ENCODE measurements around the gene MLC1. TPM values are rescaled to one million over a fixed set of nuclear protein-coding genes. Genes with fewer than 3 reads are reported as not detected.

The MLC1 gene
- total and polyA plus RNA-seq, 10 of the 15 experiments (the other 5 are each of a cell fraction or from before 2014, with no cell fraction given) = 0.03 to 0.15 (median 0.07) TPM; not detected in 7

- no peaks in the 10 kb centered on the region for H3K79me2 ChIP-seq (ENCODE audit: control insufficient read depth, insufficient read depth, low read length)
- H4K20me1 ChIP-seq (ENCODE audit: control insufficient read depth, insufficient read depth) = no peaks in the 10 kb centered on the region
- in situ Hi-C loops (cut with MboI) = no loop called here
- WGBS (ENCODE audit: insufficient coverage, insufficient replicate concordance, low lambda C conversion rate, missing lambda C conversion rate) = 55% methylated on average over 6 of the region's 6 CpGs
- H3K4me3 ChIP-seq = no peak overlapping the region
- intact Hi-C loops (cut with micrococcal nuclease; ENCODE audit: unreplicated experiment) = no loop called here
- SMC1A ChIA-PET (ENCODE audit: uncharacterized antibody, unreplicated experiment) = no interaction called here
- BruUV-seq (replicated peaks) = no TSS peak
- no peak for ATAC-seq
- RAD21 ChIA-PET (ENCODE audit: unreplicated experiment) = no interaction called here
- no peaks in the 10 kb centered on the region; the same call in 2 of the 3 replicates for H3K9me3 ChIP-seq (replicated peaks; ENCODE audit: control insufficient read depth, insufficient read depth, low read length)
- TF ChIP-seq HDAC2 (IDR thresholded peaks at IDR 0.05) = no peak
- no peak for TF ChIP-seq EGR1 (IDR thresholded peaks at IDR 0.05; ENCODE audit: borderline replicate concordance in 1 of 2, low read depth in 2 of 2, low read length in 2 of 2)
- TF ChIP-seq RB1 (IDR thresholded peaks at IDR 0.05; ENCODE audit: borderline replicate concordance) = no peak
- no peak for TF ChIP-seq SREBF1 (IDR thresholded peaks at IDR 0.05; ENCODE audit: low read length)
- no peak for TF ChIP-seq ASH2L (IDR thresholded peaks at IDR 0.05; ENCODE audit: borderline replicate concordance, low read depth)
- TF ChIP-seq NFYA (IDR thresholded peaks at IDR 0.05; ENCODE audit: borderline replicate concordance, low read depth, low read length) = no peak
- TF ChIP-seq BRCA1 (IDR thresholded peaks at IDR 0.05; ENCODE audit: low read depth, low read length) = no peak
- TF ChIP-seq BCLAF1 (IDR thresholded peaks at IDR 0.05) = no peak
- no peak for TF ChIP-seq JUNB (IDR thresholded peaks at IDR 0.05)
- TF ChIP-seq CBX5 (IDR thresholded peaks at IDR 0.05; ENCODE audit: low read depth) = no peak
- no peak for TF ChIP-seq NFYB (IDR thresholded peaks at IDR 0.05; ENCODE audit: insufficient read depth, low read depth, low read length)
- TF ChIP-seq JUND (IDR thresholded peaks at IDR 0.05; ENCODE audit: low read depth, low read length) = no peak
- no peak for TF ChIP-seq IKZF2 (IDR thresholded peaks at IDR 0.05)
- TF ChIP-seq HCFC1 (IDR thresholded peaks at IDR 0.05; ENCODE audit: low read length) = no peak
- no peak for TF ChIP-seq ZBED1 (IDR thresholded peaks at IDR 0.05; ENCODE audit: borderline replicate concordance)
- TF ChIP-seq ZBTB33 (IDR thresholded peaks at IDR 0.05) = no peak
- DNase-seq (ENCODE audit: low read depth, low spot score) = no peak
- CTCF ChIA-PET = interaction anchor here (0.5 kb wide), 1 partner anchor 8 kb away, joined by 7 read pairs; no protein-coding TSS in a partner anchor
- no peak overlapping the region for H3K9ac ChIP-seq (ENCODE audit: control insufficient read depth, insufficient read depth, low read length)
- FAIRE-seq = no peak
- H3K27ac ChIP-seq (ENCODE audit: control insufficient read depth, insufficient read depth) = no peak overlapping the region
- POLR2A ChIA-PET = no interaction called here
- no peaks in the 10 kb centered on the region for H3K4me1 ChIP-seq (ENCODE audit: control insufficient read depth, insufficient read depth, low read length)
- no peak overlapping the region for H3K4me2 ChIP-seq (ENCODE audit: control insufficient read depth, insufficient read depth)
- H3K27me3 ChIP-seq (replicated peaks in 1 of 2; ENCODE audit: control insufficient read depth in 2 of 2, insufficient read depth in 2 of 2, low read length in 1 of 2) = peaks cover 0 to 8% of the 10 kb centered on the region in 2 experiments; a peak in 3 of 4 replicates
- no peak overlapping the region for H2AFZ ChIP-seq (ENCODE audit: control insufficient read depth, low read depth, low read length)
- H3K36me3 ChIP-seq (ENCODE audit: control insufficient read depth in 2 of 2, insufficient read depth in 2 of 2, low read length in 1 of 2) = no peaks in the 10 kb centered on the region
Observed at GRCh38 chr22:50119768-50120251, 34.6 kb upstream of the MLC1 start.

All from GM12878 (cell line).